Inflammatory macrophage (primary cell): Measurements from ENCODE around the gene CALB2.

Source experiments
- DNase-seq, 2 donors: peaks; one replicate each; pipeline ENCODE4 v3.0.0-alpha.2; 2020 to 2022

CALB2 gene

GRCh38 chr16:71429581-71429980 lies 71.1 kb downstream of the CALB2 start:
- DNase-seq: no peak

DNA sequence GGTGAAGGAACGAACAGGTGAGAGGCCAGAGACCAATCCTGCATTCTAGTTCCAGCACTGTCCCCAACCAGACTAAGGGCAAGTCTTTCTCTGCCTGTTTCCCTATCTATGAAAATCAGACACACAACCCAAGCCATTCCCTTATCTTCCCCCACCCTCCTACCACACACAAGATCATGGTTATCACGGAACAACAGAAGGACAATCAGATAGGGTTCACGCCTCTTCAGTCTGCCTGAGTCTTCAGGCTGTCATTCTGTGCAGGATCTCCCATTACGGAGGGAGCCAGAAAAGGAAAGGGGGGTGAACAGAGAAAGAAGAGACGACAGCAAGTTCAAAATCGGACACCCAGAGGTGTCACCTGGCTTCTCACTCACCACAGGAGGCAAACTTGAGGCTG lies 72.2 kb downstream of the CALB2 start:
- no peak for DNase-seq

- no peak for DNase-seq
Observed at GRCh38 chr16:71431176-71431575, 72.7 kb downstream of the CALB2 start.

- no peak for DNase-seq
Observed at GRCh38 chr16:71431991-71432390, 73.5 kb downstream of the CALB2 start.

GRCh38 chr16:71432906-71433305 lies 74.4 kb downstream of the CALB2 start:
- no peak for DNase-seq

DNA sequence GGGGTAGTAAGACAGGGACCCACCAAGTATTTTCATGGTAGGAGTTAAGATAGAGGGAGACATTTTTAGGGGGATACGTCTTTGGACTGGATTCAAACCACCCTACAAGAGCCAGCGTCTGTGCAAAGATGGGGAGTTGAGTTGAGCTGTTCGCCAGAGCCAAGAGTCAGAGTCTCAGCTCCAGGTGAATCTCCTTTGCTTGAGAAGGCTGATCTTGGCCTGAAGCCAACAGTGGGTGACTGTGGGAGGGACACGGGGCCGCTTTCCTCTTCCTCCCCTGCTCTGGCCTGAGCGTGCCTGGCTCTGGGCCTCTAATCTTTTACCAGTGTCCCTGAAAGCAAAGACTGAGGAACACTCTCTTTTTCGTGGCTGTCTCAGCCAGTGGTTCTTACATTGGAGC lies 78.0 kb downstream of the CALB2 start:
- no peak for DNase-seq

DNA sequence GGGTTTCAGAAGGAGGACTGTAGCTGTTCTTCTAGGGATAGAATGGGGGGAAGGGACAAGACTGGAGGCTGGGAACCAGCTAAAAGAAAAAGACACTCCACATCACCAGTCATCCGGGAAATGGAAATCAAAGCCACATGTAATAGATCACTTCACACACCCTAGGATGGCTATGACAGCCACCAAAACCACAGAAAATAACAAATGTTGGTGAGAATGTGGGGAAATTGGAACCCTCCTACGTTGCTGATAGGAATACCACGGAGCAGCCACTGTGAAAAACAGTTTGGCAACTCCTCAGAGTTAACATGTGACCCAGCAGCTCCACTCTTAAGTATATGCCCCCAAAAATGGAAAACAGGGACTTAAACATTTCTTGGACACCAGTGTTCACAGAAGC lies 81.0 kb downstream of the CALB2 start:
- no peak for DNase-seq
